CD4-positive, CD25-positive, alpha-beta regulatory T cell (primary cell): Measurements from ENCODE around the gene GOLGA6L10. TPM values are rescaled to one million over a fixed set of nuclear protein-coding genes. Genes with fewer than 3 reads are reported as not detected.

Experiments
- polyA plus RNA-seq, 4 donors: library from polyadenylated mRNA; unstranded; fragments of 300-500 nt; fragmentation: Illumina TruSeq; gene quantifications; one replicate each; pipeline ENCODE4 v1.2.3, GENCODE V29; 2021
- total RNA-seq: library from RNA; stranded (reverse); gene quantifications from one replicate; pipeline ENCODE4 v1.2.3, GENCODE V29; 2022

GOLGA6L10 gene
- total and polyA plus RNA-seq, 5 donors from 2014 or later = 0.06 to 2.3 (median 0.12) TPM; not detected in 1

Other genes starting within 250 kb of the GOLGA6L10 start
- gene EFL1, start 86.7 kb downstream of the GOLGA6L10 start, total RNA-seq = 11.6 TPM
- 10 to 100 TPM; 15.1 to 18.2 (median 16.5) TPM for gene EFL1, start 86.7 kb downstream of the GOLGA6L10 start, polyA plus RNA-seq
- gene SAXO2, start 86.7 kb downstream of the GOLGA6L10 start, total RNA-seq = not detected
- gene SAXO2, start 86.7 kb downstream of the GOLGA6L10 start, polyA plus RNA-seq = 1 to 10 TPM in 1 of 4 donors, under 1 TPM in 1, not detected in 2; 0.34 to 7.4 TPM
- gene GOLGA6L9, start 80.3 kb upstream of the GOLGA6L10 start, total RNA-seq = 2.9 TPM
- gene GOLGA6L9, start 80.3 kb upstream of the GOLGA6L10 start, polyA plus RNA-seq = under 1 TPM; 0.15 to 0.49 (median 0.38) TPM
- gene RPS17, start 191.0 kb upstream of the GOLGA6L10 start, total RNA-seq = 1,792 TPM
- gene RPS17, start 191.0 kb upstream of the GOLGA6L10 start, polyA plus RNA-seq = 1,000 to 10,000 TPM; 1,155 to 1,678 (median 1,485) TPM